Glutamatergic neuron (in vitro differentiated cells): ENCODE data around the gene EXOSC7. TPM values are rescaled to one million over a fixed set of nuclear protein-coding genes. Genes with fewer than 3 reads are reported as not detected.
"Not testable (repeated sequence)": the region's sequence is repeated elsewhere in the genome, so short reads cannot be mapped to it uniquely, and the experiment has no call there.

Source experiments
- DNase-seq: peaks from one replicate; pipeline ENCODE4 v3.0.0; 2022
- H3K27ac Mint-ChIP-seq: one replicate; pipeline ENCODE4 v1.8.0; 2020; ENCODE audit warnings: mild to moderate bottlenecking, mixed read lengths, inconsistent platforms; ENCODE audit not compliant: unreplicated experiment
- H3K27me3 Mint-ChIP-seq: one replicate; pipeline ENCODE4 v1.8.0; 2020; ENCODE audit warnings: mild to moderate bottlenecking, moderate library complexity, mixed read lengths, inconsistent platforms; ENCODE audit not compliant: unreplicated experiment
- H3K36me3 Mint-ChIP-seq: one replicate; pipeline ENCODE4 v1.8.0; 2020; ENCODE audit warnings: mild to moderate bottlenecking, mixed read lengths, inconsistent platforms; ENCODE audit not compliant: unreplicated experiment
- H3K4me1 Mint-ChIP-seq: one replicate; pipeline ENCODE4 v1.8.0; 2020; ENCODE audit warnings: mild to moderate bottlenecking, low read depth, mixed read lengths, inconsistent platforms; ENCODE audit not compliant: unreplicated experiment
- H3K4me3 Mint-ChIP-seq: one replicate; pipeline ENCODE4 v1.8.0; 2020; ENCODE audit warnings: mild to moderate bottlenecking, mixed read lengths, inconsistent platforms; ENCODE audit not compliant: unreplicated experiment
- H3K9me3 Mint-ChIP-seq: one replicate; pipeline ENCODE4 v1.8.0; 2020; ENCODE audit warnings: mild to moderate bottlenecking, moderate library complexity, mixed read lengths, inconsistent platforms; ENCODE audit not compliant: unreplicated experiment
- total RNA-seq: library from RNA; stranded (reverse); fragmentation: NEBNext Ultra II Directional; extraction: Animal tissue kit (Norgen Biotek cat#: 25700); gene quantifications from one replicate; pipeline ENCODE4 v1.2.1, GENCODE V29; 2021; ENCODE audit not compliant: unreplicated experiment
- TF ChIP-seq, protein P1 (sequence below): fragments of 200-600 bp; sonication (generic); IDR thresholded peaks from one replicate; pipeline ENCODE4 v1.5.0; 2021; ENCODE audit not compliant: partially characterized antibody, unreplicated experiment

The EXOSC7 gene
- total RNA-seq, 1 donor from 2014 or later: 30.9 TPM

GRCh38 chr3:44942202-44942921 lies 33.7 kb upstream of the EXOSC7 start:
- DNase-seq: no peak
- H3K4me1 Mint-ChIP-seq: peaks cover 12% of the 10 kb centered on the region
- H3K9me3 Mint-ChIP-seq: peaks cover 14% of the 10 kb centered on the region
- H3K27me3 Mint-ChIP-seq: peaks cover 3% of the 10 kb centered on the region
- no peaks in the 10 kb centered on the region for H3K36me3 Mint-ChIP-seq
- TF ChIP-seq, protein P1, sequence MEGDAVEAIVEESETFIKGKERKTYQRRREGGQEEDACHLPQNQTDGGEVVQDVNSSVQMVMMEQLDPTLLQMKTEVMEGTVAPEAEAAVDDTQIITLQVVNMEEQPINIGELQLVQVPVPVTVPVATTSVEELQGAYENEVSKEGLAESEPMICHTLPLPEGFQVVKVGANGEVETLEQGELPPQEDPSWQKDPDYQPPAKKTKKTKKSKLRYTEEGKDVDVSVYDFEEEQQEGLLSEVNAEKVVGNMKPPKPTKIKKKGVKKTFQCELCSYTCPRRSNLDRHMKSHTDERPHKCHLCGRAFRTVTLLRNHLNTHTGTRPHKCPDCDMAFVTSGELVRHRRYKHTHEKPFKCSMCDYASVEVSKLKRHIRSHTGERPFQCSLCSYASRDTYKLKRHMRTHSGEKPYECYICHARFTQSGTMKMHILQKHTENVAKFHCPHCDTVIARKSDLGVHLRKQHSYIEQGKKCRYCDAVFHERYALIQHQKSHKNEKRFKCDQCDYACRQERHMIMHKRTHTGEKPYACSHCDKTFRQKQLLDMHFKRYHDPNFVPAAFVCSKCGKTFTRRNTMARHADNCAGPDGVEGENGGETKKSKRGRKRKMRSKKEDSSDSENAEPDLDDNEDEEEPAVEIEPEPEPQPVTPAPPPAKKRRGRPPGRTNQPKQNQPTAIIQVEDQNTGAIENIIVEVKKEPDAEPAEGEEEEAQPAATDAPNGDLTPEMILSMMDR: no peak
- no peak overlapping the region for H3K4me3 Mint-ChIP-seq
- H3K27ac Mint-ChIP-seq: no peak overlapping the region

- Mint-ChIP-seq H3K4me1 (peaks cover 8% of the 10 kb centered on the region), H3K27me3 (peaks cover 2% of the 10 kb centered on the region), H3K4me3 (no peak overlapping the region), H3K27ac (no peak overlapping the region), H3K36me3 (no peaks in the 10 kb centered on the region), H3K9me3 (peaks cover 6% of the 10 kb centered on the region)
- no peak for DNase-seq
- TF ChIP-seq, protein P1: no peak
These were observed 27.8 kb upstream of the EXOSC7 start for GRCh38 chr3:44948239-44948638.

DNA sequence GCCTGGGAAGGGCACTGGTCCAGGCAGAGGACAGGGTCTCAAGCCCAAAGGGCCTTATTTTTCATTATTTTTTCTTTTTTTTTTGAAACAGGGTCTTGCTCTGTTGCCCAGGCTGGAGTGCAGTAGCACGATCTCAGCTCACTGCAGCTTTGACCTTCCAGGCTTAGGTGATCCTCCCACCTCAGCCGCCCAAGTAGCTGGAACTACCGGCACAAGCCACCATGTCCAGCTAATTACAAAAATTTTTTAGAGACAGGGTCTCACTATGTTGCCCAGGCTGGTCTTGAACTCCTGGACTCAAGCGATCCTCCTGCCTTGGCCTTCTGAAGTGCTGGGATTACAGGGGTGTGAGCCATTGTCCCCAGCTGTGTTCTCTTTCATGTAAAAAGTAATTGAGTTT lies 26.3 kb upstream of the EXOSC7 start:
- H3K27me3 Mint-ChIP-seq, H3K27ac Mint-ChIP-seq, DNase-seq, H3K9me3 Mint-ChIP-seq, H3K4me1 Mint-ChIP-seq, H3K4me3 Mint-ChIP-seq, H3K36me3 Mint-ChIP-seq: not testable (repeated sequence)

DNA sequence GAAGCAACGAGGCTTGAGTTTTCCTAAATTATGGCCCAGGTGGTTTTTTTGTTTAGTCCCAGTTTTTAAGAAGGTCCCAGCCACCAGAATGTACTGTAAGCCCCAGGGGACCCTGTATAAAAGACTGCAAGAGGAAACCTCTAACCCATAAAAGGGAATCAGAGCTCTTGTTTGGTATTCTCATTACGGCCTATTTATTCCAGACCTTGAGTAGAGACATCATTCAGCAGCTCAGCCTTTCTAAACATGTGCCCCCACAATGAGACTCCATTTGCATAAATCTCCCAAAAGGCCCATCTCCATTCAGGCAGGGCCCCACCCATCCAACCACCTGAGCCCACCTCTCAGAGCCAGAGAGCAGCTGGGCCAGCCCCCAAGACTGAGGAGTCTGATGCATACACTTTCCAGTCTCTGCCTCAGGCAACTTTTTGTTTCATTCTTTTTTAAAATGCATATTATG lies 25.7 kb upstream of the EXOSC7 start:
- peak; percentile 52 for DNase-seq
- H3K9me3 Mint-ChIP-seq: peaks cover 3% of the 10 kb centered on the region
- H3K4me1 Mint-ChIP-seq: peaks cover 10% of the 10 kb centered on the region
- H3K36me3 Mint-ChIP-seq: no peaks in the 10 kb centered on the region
- no peak overlapping the region for H3K4me3 Mint-ChIP-seq
- H3K27ac Mint-ChIP-seq: peak overlapping the region; percentile 30
- TF ChIP-seq, protein P1: no peak
- peaks cover 2% of the 10 kb centered on the region for H3K27me3 Mint-ChIP-seq

GRCh38 chr3:44952689-44953088 lies 23.4 kb upstream of the EXOSC7 start:
- peaks cover 1% of the 10 kb centered on the region for H3K27me3 Mint-ChIP-seq
- DNase-seq: no peak
- H3K4me1 Mint-ChIP-seq: peaks cover 30% of the 10 kb centered on the region
- TF ChIP-seq, protein P1: no peak
- H3K36me3 Mint-ChIP-seq: no peaks in the 10 kb centered on the region
- H3K4me3 Mint-ChIP-seq: no peak overlapping the region
- no peak overlapping the region for H3K27ac Mint-ChIP-seq
- H3K9me3 Mint-ChIP-seq: peaks cover 3% of the 10 kb centered on the region
